Renal cortex interstitium (tissue), 11 donors: ENCODE results near the gene ATP1A2. TPM values are rescaled to one million over a fixed set of nuclear protein-coding genes. Genes with fewer than 3 reads are reported as not detected.

ENCODE experiments used
- DNase-seq, 11 donors: peaks; one replicate each; pipeline ENCODE4 v3.0.0-alpha.2; 2013; ENCODE audit warnings: low read depth in 9 of 11, low spot score in 4 of 11; ENCODE audit errors: extremely low read depth in 1 of 11
- polyA plus RNA-seq, 3 donors: library from polyadenylated mRNA; unstranded; fragments of 120-200 nt; gene quantifications; one replicate each; pipeline ENCODE4 v1.2.1, GENCODE V29; 2013; ENCODE audit not compliant: insufficient read length in 3 of 3

Gene ATP1A2
- polyA plus RNA-seq, 3 donors: 4.2 to 4.9 (median 4.7) TPM

DNA sequence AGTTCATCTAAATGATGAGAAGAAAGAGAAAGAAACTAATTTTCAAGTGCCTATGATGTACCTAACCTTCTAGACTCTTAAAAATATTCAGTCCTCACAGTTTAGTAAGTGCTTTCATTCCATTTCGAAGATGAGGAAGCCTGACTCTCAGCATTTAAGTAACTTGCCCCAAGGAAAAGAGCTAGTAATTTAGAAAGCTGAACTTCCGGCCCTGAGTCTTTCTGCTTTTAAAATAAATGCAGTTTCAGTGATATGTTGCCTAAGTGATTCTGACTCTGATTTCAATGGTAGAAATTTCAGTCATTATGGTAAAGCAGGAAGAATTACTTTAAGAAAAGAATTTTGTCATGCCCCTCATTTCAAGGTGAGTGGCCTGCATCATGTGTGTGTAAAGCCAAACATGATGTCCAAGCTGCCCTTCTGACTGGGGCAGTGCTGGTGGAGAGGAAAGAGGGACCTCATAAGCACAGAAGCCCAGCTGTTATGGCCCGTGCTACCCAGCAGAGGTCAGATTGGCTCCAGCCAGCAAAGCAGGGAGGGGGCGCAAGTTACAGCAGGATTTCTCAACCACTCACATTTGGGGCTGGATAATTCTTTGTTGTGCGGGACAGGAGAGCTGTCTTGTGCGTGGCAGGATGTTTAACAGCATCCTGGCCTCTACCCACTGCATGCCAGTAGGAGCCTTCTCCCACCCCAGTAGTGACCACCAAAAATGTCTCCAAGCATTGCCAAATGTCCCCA is 46.6 kb downstream of the ATP1A2 start:
- no peak for DNase-seq

DNA sequence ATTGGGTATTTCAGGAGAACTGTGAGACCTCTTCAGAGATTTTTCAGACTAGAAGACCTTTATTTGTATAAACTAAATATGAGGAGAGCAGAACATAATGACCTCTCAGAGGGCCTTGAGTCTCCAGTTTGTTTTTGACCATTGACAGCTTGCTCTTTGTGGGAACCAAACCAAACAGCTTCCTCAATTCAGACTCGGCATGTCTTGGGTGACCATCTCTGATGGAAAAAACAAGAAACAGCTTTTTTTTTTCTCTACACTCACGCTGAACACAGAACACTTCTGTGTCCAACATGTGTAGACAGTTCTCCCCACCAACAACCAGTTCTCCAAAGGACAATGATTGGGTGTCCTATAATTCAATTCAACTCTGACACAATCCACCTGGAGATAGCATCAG is 47.4 kb downstream of the ATP1A2 start:
- no peak for DNase-seq

DNA sequence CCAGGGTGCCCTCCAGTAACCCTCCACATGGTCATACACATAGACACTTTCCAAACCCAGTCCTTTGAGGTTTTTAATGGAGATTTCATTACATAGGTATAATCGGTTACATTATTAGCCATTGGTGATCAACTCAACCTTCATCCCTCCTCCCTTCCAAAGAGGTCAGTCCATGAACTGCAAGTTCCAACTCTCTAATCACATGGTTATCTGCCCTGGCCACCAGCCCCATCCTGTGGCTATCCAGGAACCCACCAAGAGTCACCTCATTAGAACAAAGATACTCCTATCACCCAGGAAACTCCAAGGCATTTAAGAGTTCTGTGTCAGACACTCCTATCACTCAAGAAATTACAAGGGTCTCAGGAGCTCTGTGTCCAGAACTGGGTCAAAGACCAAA is 48.1 kb downstream of the ATP1A2 start:
- no peak for DNase-seq

DNA sequence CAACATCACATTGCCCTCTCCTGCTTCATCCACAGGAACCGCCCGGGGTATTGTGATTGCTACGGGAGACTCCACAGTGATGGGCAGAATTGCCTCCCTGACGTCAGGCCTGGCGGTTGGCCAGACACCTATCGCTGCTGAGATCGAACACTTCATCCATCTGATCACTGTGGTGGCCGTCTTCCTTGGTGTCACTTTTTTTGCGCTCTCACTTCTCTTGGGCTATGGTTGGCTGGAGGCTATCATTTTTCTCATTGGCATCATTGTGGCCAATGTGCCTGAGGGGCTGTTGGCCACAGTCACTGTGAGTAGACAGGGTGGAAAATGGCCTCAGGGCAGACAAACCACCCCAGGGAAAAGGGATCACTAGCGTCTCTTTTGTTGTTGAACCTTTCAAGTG is 48.6 kb downstream of the ATP1A2 start:
- DNase-seq: no peak

DNA sequence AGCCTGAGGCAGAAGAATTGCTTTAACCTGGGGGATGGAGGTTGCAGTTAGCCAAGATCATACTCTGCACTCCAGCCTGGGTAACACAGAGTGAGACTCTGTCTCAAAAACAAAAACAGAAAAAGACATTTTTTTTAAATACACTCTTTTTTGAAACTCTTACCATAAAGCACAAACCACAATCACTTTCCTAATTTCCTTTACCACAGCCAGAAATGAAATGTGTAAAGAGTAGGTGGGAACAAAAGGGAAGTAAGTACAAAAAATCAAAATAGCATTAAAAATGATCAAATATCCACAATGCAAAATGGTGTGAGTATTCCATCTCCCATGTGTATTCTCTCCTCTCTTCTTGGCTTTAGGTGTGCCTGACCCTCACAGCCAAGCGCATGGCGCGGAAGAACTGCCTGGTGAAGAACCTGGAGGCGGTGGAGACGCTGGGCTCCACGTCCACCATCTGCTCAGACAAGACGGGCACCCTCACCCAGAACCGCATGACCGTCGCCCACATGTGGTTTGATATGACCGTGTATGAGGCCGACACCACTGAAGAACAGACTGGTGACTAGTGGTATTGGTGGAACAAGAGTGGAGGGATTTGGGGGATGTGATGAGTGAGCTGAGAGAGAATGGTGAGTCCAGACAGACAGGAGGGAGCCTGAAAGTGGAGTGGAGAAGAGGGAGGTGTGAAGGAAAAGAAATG is 50.8 kb downstream of the ATP1A2 start:
- no peak for DNase-seq

DNA sequence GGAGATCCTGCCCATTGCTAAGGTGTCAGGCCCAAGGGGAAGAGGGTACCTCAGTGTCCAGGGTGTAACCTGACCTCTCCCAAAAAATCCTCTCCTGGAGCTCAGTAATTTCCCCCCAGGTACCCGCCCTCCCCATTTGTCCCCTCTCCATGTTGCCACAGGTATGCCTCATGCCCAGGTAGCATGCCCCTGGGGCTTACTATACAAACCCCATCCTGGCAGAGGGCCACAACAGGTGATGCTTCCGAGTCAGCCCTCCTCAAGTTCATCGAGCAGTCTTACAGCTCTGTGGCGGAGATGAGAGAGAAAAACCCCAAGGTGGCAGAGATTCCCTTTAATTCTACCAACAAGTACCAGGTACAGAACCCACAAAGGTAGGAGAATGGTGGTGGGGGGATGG is 51.5 kb downstream of the ATP1A2 start:
- no peak for DNase-seq

DNA sequence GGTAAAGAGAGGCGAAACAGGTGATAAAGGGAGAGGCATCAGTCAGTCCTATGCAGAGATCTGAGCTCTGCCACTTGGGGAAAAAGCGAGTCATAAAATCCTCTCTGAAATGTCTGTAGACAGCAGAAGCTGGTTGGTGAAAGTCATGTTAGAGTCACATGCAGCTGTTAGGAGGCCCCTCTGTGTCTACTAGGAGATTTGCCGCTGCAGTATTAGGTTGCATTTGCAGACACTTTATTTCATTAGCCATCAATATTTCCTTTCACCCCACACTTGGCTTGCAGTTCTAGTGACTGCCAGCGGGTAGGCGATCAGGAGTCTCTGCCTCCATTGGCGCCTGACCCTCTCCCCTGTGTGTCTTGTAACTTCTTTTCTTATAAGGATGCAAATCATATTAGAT is 52.0 kb downstream of the ATP1A2 start:
- no peak for DNase-seq

DNA sequence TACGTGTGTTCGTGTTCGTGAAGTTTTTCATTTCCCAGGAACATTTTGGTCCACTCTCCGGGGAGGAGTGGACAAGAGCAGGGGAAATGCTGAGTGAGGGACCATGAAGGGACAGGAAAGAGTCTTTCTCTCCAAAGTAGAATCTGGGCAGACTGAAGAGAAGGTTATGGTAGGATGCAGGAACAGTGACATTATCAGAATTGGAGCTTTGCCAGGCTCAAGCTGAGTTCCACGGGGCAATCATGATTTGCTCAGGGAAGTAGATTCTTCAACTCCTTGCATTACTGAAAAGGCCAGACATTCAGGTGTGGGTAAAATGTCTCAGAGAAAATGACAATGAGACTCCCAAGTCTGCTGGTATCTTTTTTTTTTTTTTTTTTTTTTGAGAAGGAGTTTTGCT is 52.5 kb downstream of the ATP1A2 start:
- DNase-seq: no peak

DNA sequence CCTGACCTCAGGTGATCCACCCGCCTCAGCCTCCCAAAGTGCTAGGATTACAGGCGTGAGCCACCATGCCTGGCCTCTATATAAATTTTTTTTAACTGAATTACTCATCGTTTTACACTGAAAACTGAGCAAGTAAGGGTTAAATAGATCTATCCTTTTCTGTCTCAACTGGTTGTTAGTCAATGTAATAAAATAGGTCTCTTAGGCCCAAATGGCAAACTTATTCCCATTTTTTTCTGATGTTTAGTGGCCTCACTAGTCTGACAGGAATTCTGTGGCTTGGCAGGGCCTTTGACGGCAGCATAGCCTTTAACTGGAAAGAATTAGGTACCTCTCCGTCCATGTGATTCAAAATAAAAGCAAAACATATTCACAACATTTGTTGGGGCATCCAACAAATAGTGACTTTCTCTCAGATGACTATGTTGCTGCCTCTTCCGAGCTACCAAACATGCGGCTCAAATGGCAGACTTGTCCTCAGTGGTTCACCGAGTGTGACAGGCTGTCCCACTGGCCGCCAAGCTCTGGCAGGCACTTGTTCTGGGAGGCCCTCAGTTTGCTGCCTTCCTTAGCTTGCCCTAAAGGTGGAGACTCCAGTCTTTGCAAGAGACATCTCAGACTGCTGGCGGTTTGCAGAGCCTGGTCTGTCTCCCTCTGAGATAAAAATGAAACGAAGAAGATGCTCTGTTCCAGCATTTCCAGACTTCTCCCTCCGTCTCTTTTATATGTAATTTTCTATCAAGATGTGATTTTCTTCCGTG is 53.2 kb downstream of the ATP1A2 start:
- DNase-seq: no peak

DNA sequence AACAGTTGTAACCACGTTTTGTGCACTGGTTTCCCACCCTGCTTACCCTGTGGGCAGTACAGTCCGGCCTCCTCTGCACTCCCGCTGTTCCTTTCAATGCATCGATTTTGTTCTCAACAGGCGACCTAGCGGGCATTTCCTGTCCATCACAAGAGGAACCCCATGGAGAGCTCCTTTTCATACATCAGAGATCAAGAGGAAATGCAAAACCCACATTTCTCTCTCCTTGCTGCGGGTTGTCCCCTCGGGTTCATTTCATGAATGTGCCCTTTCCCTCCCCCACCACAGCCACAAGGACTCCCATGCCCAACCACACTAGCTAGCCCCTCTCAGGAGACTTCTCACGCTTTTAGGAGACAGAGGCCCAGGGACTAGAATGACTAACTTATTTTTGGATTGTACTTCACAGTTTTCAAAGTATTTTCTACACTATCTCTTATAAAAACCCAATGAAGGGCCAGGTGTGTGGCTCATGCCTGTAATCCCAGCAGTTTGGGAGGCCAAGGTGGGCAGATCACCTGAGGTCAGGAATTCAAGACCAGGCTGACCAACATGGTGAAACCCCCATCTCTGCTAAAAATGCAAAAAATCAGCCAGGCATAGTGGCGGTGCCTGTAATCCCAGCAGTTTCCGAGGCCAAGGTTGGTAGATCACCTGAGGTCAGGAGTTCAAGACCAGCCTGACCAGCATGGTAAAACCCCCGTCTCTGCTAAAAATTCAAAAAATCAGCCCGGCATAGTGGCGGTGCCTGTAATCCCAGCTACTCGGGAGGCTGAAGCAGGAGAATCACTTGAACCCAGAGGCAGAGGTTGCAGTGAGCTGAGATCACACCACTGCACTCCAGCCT is 54.2 kb downstream of the ATP1A2 start:
- DNase-seq: no peak

DNA sequence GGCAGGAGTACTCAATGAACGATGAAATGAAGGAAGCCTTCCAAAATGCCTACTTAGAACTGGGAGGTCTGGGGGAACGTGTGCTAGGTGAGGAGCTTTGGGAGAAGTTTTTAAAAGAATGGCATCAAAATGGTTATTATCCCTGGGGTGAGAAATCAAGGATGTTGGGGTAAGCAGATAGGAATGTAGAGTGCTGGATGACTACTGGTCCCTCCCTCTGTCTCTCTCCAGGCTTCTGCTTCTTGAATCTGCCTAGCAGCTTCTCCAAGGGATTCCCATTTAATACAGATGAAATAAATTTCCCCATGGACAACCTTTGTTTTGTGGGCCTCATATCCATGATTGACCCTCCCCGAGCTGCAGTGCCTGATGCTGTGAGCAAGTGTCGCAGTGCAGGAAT is 55.8 kb downstream of the ATP1A2 start:
- DNase-seq: no peak

DNA sequence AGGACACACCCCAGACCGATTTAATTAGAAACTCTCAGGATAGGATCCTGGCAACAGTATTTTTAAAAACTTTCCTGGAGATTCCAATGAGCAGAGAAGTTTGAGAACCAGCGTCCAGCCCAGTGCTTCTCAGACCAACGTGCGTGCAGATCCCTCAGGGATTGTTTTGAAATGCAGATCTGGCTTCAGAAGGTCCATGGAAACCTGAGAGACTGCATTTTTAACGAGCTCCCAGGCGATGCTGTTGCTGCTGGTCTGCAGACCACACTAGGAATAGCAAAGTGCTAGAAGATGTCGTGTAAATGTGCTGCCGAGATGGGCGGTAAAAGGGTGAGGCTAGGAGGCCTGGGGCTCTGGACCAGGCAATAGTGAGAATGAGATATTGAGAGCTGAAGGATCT is 56.4 kb downstream of the ATP1A2 start:
- DNase-seq: no peak

DNA sequence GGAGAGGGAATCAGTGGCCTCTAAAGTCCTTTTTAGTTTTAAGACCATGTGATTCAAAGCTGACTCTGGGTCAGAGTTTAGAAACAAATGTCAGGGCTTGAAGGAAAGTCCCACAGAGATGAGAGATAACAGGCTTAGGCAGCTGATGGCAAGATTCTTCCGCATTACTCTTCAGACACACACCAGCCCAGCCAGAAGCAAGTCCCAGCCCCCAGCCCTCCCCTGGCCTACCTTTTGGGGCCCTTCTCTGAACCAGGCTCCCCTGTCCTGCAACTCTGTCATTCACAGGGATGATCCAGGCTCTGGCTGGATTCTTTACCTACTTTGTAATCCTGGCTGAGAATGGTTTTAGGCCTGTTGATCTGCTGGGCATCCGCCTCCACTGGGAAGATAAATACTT is 61.7 kb downstream of the ATP1A2 start:
- no peak for DNase-seq

DNA sequence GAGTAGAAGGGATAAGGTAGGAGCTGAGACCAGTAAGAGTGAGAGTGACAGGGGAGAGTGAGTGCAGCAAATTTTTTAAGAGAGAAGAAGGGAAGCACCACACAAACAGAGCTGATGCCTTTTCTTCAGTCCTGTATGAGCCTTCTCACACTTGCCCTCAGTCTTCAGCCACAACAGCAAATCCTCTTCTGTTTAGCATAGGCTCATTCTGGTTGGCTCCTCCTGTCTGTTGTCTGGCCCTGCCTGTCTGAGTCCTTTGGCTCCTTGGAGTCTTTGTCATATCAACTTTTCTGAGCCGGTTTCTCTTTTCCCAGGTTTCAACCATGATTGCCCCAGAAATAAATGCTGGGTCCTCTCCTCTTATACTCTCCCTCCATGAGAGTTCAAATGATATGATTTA is 62.1 kb downstream of the ATP1A2 start:
- no peak for DNase-seq

DNA sequence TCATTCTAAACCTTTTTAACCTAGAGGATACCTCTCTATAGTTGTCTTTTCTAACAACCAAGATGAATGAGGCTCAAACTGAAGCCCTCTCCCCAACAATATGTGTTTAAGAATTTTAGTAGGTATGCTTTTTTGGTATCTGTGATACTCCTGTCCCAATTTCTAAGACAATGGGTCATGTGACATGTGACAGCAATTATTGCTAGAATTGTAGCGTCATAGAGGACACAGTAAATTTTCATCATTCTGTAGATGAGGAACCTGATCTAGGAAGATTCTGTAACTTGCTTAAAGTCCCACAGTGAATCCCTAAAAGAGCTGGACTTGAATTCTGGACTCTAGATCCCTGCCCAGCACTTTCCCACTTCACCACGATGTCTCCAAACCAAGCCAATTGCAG is 63.2 kb downstream of the ATP1A2 start:
- no peak for DNase-seq

DNA sequence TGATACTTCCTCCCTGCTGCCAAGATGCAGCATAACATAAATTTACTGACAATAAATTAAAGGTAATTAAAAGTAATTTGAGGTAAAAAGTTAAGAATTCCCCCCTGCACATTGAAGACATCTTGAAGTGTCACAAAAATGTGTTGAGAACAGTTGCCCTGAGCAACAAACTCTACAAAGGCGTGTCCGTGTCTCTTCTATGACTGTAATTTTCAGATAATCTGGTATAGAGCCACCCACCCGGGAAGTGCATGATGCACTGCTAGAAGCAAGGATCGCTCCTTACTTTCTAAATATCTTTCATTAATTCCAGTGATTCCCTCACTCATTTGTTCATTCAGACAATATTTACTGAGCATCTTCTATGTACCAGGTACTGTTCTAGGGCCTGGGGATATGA is 63.8 kb downstream of the ATP1A2 start:
- DNase-seq: no peak

DNA sequence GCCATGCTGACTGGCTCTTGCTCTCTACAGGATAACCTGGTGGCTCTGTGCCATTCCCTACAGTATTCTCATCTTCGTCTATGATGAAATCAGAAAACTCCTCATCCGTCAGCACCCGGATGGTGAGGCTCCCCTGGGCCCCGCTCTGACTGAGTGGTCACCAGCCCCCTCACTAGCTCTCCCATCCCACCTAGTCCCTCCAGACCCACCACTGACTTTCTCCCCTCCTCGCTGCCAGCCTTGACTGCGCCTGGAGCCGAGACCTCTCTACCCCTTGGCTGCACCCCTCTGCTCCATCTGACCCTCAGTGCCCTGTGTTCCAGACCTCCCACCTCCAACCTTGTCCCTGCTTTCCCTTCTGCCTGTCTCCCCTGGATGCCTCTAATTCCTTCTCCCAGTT is 70.7 kb downstream of the ATP1A2 start:
- DNase-seq: no peak

DNA sequence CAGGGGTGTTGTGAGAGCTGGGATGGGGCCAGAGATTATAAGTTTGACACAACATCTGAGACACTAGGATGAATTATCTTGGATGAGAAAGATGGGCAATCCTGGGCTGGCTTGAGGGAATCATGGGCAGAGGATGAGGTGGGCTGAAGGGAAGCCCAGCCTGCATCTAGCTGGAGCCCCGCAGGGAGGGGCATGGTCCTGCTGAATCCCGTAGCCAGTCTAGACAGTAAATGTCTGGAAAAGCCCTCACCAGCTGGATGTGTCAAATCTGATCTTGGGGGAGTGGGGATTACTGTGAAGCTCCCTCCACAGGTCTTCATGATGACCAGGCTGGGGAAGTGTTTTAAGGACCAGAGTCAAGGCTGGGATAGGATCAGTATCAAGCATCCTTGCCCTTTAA is 71.2 kb downstream of the ATP1A2 start:
- no peak for DNase-seq

DNA sequence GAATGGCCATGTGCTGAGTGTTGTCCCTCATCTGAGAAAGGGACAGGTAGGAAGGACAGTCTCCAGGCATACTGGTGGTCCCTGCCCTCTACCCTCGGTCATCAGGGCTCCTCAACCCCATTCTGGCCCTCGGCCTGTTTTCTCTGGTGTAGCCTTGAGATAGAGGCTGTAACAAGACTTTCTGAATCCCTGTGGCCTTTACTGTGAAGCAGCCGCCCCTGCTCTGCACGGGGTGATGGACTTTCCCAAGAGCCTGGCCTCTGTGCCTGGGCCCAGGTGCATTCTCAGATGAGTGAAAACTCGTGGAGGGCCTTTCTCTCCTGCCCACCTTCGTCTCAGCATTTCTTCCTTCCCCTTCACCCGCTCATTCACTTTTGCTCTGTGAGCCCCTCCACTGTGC is 71.8 kb downstream of the ATP1A2 start:
- DNase-seq: no peak
